ENCODE data around the gene EMP1. TPM values are rescaled to one million over a fixed set of nuclear protein-coding genes. Genes with fewer than 3 reads are reported as not detected.
A peak's percentile ranks its signal among the peaks of the same experiment; 100 is the strongest.

EMP1 gene
- total and polyA plus RNA-seq, 2 of the 13 experiments (the other 11 are each of a cell fraction or from before 2014, with no cell fraction given): 0.13 to 0.61 TPM

DNA sequence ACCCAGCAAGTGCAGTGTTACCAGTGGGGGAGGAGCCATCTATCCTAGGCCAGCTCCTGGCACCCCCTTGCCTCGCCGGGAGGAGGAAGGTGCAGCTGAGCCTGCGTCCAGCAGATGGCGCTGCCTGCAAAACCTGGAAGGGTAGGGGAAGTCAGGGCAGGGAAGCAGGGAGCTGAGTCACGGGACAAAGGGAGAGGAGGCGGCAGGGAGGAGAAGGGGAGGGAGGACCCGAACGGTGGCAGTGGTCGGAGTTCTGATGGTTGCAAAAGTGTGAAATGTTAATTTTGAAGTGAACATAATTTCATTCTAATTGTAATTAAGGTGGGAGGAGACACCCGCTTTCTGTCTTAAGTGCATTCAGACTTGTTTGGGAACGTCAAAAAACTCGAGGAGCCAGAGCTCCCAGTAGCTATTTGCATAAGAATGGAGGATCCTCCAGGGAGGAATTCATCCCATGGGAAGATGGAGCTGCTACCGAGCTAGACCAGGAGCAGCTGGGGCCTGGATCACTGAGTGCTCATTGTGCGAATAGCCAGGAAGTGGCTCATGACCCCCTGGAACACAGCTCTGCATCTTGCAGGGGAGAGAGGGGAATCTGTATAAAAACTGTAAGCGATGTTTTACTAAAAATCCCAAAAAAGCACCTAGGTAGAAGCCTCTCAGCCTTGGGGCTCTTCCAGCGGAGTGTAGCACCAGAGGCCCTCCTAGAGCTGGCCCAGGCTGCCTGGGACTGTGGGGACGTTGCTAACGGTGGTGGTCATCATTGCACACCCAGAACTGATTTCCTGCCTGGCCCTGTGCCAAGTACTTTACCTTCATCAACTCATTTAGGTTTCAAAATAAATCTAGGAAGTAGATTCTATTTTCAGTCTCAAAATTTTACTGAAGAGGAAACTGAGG, 59.5 kb downstream of the EMP1 start (continued):
- TF ChIP-seq, protein P1, sequence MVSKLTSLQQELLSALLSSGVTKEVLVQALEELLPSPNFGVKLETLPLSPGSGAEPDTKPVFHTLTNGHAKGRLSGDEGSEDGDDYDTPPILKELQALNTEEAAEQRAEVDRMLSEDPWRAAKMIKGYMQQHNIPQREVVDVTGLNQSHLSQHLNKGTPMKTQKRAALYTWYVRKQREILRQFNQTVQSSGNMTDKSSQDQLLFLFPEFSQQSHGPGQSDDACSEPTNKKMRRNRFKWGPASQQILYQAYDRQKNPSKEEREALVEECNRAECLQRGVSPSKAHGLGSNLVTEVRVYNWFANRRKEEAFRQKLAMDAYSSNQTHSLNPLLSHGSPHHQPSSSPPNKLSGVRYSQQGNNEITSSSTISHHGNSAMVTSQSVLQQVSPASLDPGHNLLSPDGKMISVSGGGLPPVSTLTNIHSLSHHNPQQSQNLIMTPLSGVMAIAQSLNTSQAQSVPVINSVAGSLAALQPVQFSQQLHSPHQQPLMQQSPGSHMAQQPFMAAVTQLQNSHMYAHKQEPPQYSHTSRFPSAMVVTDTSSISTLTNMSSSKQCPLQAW (CRISPR knock-in tag; IDR thresholded peaks at IDR 0.05): 0 out of 2 replicates have a peak, but pooled peaks have one; percentile 20
- TF ChIP-seq, protein P2, sequence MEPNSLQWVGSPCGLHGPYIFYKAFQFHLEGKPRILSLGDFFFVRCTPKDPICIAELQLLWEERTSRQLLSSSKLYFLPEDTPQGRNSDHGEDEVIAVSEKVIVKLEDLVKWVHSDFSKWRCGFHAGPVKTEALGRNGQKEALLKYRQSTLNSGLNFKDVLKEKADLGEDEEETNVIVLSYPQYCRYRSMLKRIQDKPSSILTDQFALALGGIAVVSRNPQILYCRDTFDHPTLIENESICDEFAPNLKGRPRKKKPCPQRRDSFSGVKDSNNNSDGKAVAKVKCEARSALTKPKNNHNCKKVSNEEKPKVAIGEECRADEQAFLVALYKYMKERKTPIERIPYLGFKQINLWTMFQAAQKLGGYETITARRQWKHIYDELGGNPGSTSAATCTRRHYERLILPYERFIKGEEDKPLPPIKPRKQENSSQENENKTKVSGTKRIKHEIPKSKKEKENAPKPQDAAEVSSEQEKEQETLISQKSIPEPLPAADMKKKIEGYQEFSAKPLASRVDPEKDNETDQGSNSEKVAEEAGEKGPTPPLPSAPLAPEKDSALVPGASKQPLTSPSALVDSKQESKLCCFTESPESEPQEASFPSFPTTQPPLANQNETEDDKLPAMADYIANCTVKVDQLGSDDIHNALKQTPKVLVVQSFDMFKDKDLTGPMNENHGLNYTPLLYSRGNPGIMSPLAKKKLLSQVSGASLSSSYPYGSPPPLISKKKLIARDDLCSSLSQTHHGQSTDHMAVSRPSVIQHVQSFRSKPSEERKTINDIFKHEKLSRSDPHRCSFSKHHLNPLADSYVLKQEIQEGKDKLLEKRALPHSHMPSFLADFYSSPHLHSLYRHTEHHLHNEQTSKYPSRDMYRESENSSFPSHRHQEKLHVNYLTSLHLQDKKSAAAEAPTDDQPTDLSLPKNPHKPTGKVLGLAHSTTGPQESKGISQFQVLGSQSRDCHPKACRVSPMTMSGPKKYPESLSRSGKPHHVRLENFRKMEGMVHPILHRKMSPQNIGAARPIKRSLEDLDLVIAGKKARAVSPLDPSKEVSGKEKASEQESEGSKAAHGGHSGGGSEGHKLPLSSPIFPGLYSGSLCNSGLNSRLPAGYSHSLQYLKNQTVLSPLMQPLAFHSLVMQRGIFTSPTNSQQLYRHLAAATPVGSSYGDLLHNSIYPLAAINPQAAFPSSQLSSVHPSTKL (CRISPR knock-in tag; IDR thresholded peaks at IDR 0.05): peak; percentile 49; the same call in 1 of the 2 replicates
- TF ChIP-seq YEATS2 (CRISPR knock-in tag; IDR thresholded peaks at IDR 0.05; ENCODE audit: borderline replicate concordance): peak; percentile 30; the same call in 1 of the 2 replicates
- TF ChIP-seq PHF5A (CRISPR knock-in tag; IDR thresholded peaks at IDR 0.05; ENCODE audit: low read depth, unreplicated experiment): peak; percentile 47
- no peak for TF ChIP-seq ZNF543 (CRISPR knock-in tag; IDR thresholded peaks at IDR 0.05)
- TF ChIP-seq, protein P3, sequence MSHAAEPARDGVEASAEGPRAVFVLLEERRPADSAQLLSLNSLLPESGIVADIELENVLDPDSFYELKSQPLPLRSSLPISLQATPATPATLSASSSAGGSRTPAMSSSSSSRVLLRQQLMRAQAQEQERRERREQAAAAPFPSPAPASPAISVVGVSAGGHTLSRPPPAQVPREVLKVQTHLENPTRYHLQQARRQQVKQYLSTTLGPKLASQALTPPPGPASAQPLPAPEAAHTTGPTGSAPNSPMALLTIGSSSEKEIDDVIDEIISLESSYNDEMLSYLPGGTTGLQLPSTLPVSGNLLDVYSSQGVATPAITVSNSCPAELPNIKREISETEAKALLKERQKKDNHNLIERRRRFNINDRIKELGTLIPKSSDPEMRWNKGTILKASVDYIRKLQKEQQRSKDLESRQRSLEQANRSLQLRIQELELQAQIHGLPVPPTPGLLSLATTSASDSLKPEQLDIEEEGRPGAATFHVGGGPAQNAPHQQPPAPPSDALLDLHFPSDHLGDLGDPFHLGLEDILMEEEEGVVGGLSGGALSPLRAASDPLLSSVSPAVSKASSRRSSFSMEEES (CRISPR knock-in tag; IDR thresholded peaks at IDR 0.05): peak; percentile 79
- no peak for TF ChIP-seq RCOR2 (CRISPR knock-in tag; IDR thresholded peaks at IDR 0.05)
- no peak for TF ChIP-seq MBD4 (IDR thresholded peaks at IDR 0.05; ENCODE audit: borderline replicate concordance, low read length)
- peak; percentile 60 for TF ChIP-seq GATAD2A (CRISPR knock-in tag; IDR thresholded peaks at IDR 0.05)
- peak; percentile 98 for TF ChIP-seq XRCC5 (optimal IDR thresholded peaks at IDR 0.05; ENCODE audit: low read length)
- 0 out of 2 replicates have a peak, but pooled peaks have one; percentile 38 for TF ChIP-seq SPEN (CRISPR knock-in tag; IDR thresholded peaks at IDR 0.05; ENCODE audit: low read depth)
- TF ChIP-seq ELF3 (CRISPR knock-in tag; IDR thresholded peaks at IDR 0.05): peak; percentile 76
- peak; percentile 61 for TF ChIP-seq ELF1 (CRISPR knock-in tag; IDR thresholded peaks at IDR 0.05)
- no peak for TF ChIP-seq ZNF569 (CRISPR knock-in tag; IDR thresholded peaks at IDR 0.05; ENCODE audit: borderline replicate concordance)
- 0 out of 2 replicates have a peak, but pooled peaks have one; percentile 25 for TF ChIP-seq ZNF263 (CRISPR knock-in tag; IDR thresholded peaks at IDR 0.05)
- peak; percentile 63; the same call in 1 of the 2 replicates for TF ChIP-seq RAD21 (CRISPR knock-in tag; IDR thresholded peaks at IDR 0.05)
- TF ChIP-seq RXRA (CRISPR knock-in tag; IDR thresholded peaks at IDR 0.05): 0 out of 2 replicates have a peak, but pooled peaks have one; percentile 23
- TF ChIP-seq CBX2 (IDR thresholded peaks at IDR 0.05; ENCODE audit: low read depth, low read length): no peak
- TF ChIP-seq CBX2 (CRISPR knock-in tag; IDR thresholded peaks at IDR 0.05; ENCODE audit: low read depth): no peak
- TF ChIP-seq, protein P4, sequence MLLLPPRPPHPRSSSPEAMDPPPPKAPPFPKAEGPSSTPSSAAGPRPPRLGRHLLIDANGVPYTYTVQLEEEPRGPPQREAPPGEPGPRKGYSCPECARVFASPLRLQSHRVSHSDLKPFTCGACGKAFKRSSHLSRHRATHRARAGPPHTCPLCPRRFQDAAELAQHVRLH (CRISPR knock-in tag; IDR thresholded peaks at IDR 0.05; ENCODE audit: borderline replicate concordance, low read depth): no peak
- no peak for TF ChIP-seq FOXA1 (IDR thresholded peaks at IDR 0.05)
- TF ChIP-seq FOXA1 (CRISPR knock-in tag; IDR thresholded peaks at IDR 0.05): no peak

Measured in HepG2 (cell line).